HG02798 (cell line): ENCODE measurements around the gene CAPN11.
"Not testable (repeated sequence)": the region's sequence is repeated elsewhere in the genome, so short reads cannot be mapped to it uniquely, and the experiment has no call there.

ENCODE experiments used
- ATAC-seq: cut with Tn5 transposase; IDR thresholded peaks from one replicate; pipeline ENCODE4 v1.9.1; 2021; ENCODE audit warnings: mild to moderate bottlenecking; ENCODE audit not compliant: unreplicated experiment, poor library complexity

The CAPN11 gene

GRCh38 chr6:44129841-44130322 lies 28.7 kb upstream of the CAPN11 start:
- no peak for ATAC-seq

- ATAC-seq = no peak
These were observed 26.7 kb upstream of the CAPN11 start for GRCh38 chr6:44131892-44132291.

DNA sequence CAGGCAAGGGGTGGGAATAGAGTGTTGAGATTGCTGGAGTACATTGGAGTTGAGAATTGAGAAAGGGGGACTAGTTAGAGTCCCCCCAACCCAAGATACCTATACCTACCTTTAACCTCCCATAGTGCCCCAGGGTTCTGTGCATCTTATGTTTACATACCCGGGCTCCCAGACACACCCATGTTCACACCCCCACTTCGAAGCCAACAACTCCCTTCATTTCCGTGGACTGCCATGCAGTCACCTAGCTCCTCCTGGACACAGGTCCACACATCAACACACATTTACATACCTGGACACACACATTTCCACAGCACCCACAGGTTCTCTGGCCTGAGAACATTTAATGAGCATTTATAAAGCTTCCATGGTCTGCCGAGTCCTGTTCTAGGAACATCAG lies 26.1 kb upstream of the CAPN11 start:
- ATAC-seq = no peak

DNA sequence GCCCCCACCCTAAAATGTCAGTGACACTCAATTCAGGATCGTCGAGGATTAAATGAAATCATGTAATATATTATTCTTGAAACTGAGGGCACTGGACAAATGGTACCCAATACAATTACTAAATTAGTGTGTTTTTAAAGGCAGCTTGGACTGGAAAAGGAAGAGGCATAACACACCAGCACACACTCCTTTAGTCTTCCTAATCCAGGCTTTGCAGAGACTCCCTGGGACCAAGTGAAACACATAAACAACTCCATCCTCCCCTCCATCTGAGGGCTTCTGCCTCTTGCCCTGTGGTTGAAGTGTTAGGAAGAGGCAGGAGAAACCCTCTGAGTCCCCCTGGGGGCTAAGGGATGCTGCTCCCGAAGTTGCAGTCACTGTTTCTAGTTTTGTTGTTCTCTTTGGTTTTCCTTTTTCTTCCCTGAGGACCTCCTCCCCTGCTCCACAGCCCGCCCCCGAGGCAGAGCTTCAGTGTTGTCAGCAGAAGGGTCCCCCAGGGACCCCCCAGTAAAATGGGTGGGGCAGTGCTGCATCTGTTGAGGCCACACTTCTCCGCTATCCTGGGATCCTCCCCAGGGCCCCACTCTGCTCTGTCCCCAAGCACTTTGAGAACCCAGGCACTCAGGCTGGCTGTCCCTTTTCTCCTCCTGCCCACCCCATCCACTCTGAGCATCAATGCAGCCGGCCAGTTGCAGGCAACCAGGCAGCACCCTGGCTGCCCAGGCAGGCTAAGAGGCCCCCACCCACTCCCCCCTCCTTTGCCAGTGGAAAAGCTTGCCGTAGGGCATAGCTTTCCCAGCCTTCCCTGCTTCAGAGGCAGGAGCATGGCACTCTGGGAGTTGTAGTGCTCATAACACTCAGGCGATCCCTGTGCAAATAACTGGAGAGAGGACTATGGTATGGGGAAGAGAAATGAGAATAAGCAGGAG lies 25.4 kb upstream of the CAPN11 start:
- ATAC-seq = no peak

DNA sequence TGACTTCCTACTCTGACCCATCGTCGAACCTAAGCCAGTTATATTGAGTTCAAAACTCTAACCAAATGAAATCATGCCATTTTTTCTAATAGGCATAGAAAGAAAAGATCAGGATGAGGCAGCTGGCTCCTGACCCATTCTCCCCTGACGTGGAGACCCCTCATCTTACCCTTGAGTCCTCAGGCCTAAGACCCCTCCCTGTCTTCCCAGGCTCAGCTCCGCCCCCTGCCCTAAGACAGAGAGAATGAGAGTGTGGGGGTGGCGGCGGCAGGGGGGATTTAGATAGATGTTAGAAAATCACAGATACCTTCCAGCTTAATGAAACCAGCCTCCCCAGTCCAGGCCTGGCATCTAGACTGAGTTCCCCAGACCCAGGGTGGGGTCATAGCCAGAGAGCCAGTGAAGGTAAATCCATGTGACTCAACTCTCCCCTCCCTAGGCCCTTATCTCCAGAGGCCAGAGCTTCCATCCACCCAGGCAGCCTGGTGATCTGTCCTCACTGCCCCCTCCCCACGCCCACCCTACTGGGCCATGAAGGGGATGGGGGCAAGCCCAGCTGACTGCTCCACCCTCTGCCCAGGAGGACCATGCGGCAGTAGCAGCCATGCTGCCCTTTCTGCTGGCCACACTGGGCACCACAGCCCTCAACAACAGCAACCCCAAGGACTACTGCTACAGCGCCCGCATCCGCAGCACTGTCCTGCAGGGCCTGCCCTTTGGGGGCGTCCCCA lies 24.5 kb upstream of the CAPN11 start:
- no peak for ATAC-seq

GRCh38 chr6:44135173-44135758 lies 23.4 kb upstream of the CAPN11 start:
- ATAC-seq = no peak

GRCh38 chr6:44135875-44136274 lies 22.7 kb upstream of the CAPN11 start:
- ATAC-seq = no peak

- ATAC-seq = no peak
These were observed 19.8 kb upstream of the CAPN11 start for GRCh38 chr6:44138717-44139350.

- no peak for ATAC-seq
These were observed 19.3 kb upstream of the CAPN11 start for GRCh38 chr6:44139351-44139743.

DNA sequence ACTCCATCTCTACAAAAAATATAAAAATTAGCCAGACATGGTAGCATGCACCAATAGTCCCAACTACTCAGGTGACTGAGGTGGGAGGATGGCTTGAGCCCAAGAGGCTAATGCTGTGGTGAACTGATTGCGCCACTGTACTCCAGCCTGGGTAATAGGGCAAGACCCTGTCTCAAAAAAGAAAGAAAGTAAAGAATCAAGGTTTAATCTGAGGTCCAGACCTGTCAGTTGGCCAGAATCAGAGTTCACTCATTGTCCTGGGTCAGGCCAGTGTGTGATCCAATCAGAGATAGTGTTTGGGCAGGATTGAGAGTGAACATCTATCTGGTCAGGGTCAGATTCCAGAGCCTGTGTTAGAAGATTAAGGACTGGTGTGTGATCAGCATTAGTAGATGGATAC lies 15.8 kb upstream of the CAPN11 start:
- ATAC-seq = no peak

DNA sequence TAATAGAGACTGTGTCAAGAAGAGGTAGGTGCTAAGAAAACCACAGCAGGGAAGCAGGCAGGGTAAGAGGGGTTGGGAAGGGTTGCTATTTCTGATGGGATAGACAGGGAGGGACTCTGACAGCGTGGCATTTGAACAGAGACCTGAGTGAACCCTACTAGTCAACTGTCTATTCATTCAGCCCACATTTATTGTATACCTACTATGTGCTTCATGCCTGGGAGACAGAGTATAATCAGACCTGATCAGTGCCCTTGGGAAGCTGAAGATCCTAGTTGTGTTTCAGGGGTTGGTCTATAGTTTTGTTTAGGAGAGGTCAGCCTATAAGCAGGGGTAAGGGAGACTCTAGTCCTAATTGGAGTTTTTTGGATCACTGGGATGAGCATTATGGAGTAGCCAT lies 14.9 kb upstream of the CAPN11 start:
- ATAC-seq = no peak

DNA sequence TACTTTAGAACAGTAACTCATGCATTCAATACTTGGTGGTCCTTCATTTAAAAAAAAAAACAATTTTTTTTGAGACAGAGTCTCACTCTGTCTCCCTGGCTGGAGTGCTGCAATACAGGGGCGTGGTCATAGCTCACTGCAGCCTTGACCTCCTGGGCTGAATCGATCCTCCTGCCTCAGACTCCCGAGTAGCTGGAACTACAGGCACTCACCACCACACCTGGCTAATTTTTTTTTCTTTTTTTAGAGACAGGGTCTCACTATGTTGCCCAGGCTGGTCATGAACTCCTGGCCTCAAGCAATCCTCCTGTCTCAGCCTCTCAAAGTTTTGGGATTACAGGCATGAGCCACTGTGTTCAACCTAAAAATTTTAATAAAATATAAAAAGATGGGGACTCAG lies 14.1 kb upstream of the CAPN11 start:
- not testable (repeated sequence) for ATAC-seq

- no peak for ATAC-seq
These were observed 12.8 kb upstream of the CAPN11 start for GRCh38 chr6:44145839-44146238.

GRCh38 chr6:44146685-44147084 lies 11.9 kb upstream of the CAPN11 start:
- no peak for ATAC-seq

- no peak for ATAC-seq
These were observed 11.4 kb upstream of the CAPN11 start for GRCh38 chr6:44147256-44147655.

GRCh38 chr6:44148306-44148705 lies 10.3 kb upstream of the CAPN11 start:
- no peak for ATAC-seq

DNA sequence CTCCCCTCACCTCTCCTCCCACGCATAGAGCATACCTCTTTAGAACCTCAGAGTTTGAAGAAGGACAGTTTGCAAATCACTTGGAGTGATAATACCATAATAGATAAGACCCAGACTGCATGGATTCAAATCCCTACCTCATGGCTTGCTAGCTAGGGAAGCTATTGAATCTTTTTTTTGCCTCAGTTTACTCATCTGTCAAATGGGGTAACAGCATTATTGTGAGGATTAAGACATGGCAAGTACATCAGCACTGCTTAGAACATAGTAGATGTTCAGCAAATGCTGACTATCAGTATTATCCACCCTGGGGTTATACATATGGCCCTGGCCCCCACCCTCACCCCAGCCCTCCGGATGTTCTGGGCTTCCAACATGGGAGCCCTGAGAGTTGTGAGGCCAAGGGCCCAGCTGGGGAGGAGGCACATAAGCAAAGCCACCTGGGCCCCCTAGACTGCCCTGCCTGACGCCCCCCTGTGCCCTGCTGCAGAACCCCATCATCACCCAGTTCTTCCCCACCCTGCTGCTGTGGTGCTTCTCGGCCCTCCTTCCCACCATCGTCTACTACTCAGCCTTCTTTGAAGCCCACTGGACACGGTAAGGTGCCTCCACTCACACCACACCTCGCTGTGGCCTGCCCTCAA lies 9.1 kb upstream of the CAPN11 start:
- no peak for ATAC-seq

- ATAC-seq = no peak
These were observed 8.2 kb upstream of the CAPN11 start for GRCh38 chr6:44150317-44150917.

- ATAC-seq = peak; percentile 85
These were observed 7.1 kb upstream of the CAPN11 start for GRCh38 chr6:44151348-44152108.
